ENCODE results near the gene LRRFIP1.
"Not testable (repeated sequence)": the region's sequence is repeated elsewhere in the genome, so short reads cannot be mapped to it uniquely, and the experiment has no call there.

Gene LRRFIP1

GRCh38 chr2:237596520-237597195 lies 30.7 kb upstream of the LRRFIP1 start:
- DNase-seq (ENCODE audit: low spot score) = no peak

DNA sequence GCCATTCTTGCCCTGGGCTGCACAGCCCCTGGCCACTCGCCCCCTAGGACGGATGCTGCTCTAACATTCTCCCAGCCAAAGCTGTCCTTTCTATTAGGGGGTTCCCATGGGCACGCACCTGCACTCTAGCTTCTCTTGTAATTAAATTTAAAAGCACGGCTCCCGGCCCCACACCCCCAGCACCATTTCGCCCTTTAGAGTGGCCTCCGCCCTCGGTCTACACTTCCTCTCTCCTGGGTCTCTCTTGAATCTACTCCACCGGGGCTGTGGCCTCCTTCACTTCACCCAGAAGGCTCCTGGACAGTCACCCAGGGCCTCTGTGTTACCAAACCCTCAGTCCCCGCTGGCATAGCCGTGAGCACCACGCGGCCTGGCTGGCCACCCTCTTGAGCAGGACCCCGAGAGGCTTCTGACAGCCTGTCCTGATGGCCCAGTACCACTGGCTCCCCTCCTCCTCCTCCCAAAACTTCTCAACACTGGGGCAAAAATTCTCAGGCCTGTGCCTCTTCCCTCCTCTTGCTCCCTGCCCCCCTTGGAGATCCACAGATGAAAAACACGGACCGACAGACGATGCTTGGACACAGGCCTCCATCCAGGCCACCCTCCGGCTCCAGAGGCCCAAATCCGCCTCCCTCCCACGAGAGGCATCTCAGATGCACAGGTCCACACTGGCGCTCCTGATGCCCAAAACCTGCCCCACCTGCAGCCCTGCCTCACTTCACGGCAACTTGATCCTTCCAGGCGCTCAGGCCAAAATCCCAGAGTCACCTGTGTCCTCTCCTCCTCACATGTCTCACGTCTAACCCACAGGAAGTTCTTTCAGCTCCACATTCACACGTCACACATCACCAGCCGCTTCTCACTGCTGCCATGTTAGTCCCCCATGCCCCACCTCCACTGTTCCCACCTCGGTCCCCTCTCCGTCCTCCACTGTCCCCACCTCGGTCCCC lies 29.9 kb upstream of the LRRFIP1 start:
- DNase-seq (ENCODE audit: low spot score) = no peak

DNA sequence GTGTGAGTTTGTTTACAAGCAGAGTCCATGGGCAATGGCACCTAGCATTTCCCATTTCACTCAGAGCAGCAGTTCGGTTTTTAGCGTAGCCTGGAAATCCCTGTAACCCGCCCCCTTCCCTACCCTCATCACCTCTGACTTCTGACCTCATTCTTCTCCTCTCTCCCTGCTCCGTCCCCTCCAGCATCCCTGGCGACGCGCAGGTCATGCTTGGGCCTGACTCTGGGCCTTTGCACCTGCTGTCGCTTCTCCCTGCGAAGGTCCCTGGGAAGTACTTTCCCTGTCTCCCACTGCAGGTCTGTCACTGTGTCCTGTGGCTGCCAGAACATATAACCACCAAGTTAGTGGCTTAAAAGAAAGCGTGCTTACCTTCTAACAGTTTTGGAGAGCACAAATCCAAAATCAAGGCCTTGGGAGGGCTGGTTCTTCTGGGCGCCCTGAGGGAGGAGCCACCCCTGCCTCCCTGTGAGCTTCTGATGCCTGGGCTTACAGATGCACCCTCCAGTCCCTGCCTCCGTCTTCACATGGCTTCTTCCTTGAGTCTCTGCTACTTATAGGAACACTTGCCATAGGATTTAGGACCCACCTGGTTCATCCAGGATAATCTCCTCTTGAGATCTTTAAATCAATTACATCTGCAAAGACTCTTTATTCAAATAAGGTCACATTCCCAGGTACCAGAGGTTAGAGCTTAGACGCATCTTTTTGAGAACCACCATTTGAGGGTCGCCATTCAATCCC lies 28.7 kb upstream of the LRRFIP1 start:
- DNase-seq (ENCODE audit: low spot score) = no peak

DNA sequence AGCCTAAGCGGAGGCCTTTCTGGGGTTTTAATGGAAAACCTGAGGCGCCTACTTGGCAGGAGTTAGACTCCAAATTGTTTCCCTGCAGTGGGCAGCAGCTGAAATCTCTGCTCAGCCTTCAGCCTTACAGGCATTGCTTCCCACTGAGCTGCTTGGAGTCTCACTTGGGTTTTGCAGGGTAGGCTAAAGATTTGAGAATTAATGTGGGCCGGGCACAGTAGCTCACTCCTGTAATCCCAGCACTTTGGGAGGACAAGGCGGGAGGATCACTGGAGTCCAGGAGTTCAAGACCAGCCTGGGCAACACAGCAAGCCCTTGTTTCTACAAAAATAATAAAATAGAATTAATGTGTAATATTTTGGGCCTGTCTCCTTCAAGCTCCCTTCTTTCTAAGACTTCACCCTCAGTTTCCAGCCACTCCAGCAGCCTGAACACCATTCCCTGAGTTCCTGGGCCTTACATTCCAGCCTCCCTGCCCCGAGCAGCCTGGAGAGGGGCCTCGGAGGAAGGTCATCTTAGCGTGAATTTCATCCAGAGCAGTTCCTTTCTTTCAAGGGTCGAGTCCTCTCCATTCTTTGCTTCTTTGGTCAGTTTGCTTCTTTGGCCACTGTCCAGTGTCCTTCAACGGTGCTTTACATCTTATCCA lies 27.8 kb upstream of the LRRFIP1 start:
- DNase-seq (ENCODE audit: low spot score) = no peak

DNA sequence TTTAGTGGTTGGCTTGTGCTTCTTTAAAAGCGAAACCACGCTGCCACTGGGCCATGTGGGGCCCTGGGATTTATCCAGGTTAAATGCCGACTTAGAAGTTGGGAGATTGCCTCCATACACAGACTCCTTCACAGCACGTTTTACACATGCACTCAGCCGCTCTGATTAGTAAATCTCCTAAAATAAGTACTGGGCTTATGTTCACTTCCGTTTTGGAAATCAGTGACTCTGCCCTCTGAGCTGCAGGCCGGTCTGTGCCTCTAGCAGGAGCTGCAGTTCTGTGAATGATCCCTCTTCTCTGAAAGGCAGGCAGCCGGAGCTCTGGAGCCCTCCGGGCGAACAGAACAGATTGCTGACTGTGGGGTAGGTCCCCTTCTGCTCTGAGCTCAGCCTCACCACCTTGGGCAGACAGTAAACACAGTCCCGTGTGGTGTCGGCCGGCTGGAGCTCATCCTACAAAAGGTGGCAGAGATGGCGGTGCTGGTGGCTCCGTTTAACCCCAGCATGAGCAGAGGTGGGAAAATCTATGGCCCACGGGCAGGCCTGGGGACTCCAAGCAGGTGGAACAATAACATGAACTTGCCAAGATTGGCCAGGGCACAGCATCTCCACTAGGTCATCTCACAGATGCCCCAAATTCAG lies 27.1 kb upstream of the LRRFIP1 start:
- DNase-seq (ENCODE audit: low spot score) = no peak

- no peak for DNase-seq (ENCODE audit: low spot score)
These were observed 25.8 kb upstream of the LRRFIP1 start for GRCh38 chr2:237601453-237602116.

DNA sequence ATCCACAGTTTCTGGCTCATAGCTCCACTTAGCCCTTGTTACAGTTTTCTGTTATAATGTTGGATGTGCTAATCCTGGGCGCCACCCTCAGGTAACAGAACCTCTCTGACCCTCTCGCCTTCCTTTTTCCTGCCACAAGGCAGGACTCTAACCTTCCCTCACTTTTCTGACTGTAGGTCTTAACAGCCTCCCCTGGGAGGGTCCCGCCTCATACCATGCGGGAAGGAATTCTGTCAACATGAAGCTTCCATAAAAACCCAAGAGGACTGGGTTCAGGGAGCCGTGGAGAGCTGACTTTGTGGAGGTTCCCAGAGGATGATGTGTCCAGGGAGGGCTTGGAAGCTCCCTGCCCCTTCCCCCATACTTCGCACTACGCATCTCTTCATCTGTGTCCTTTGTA lies 25.0 kb upstream of the LRRFIP1 start:
- DNase-seq (ENCODE audit: low spot score) = no peak

GRCh38 chr2:237603049-237603717 lies 24.2 kb upstream of the LRRFIP1 start:
- no peak for DNase-seq (ENCODE audit: low spot score)

GRCh38 chr2:237603718-237604362 lies 23.5 kb upstream of the LRRFIP1 start:
- DNase-seq (ENCODE audit: low spot score) = peak; percentile 16

- no peak for DNase-seq (ENCODE audit: low spot score)
These were observed 23.0 kb upstream of the LRRFIP1 start for GRCh38 chr2:237604391-237604790.

GRCh38 chr2:237604960-237605359 lies 22.4 kb upstream of the LRRFIP1 start:
- no peak for DNase-seq (ENCODE audit: low spot score)

- not testable (repeated sequence) for DNase-seq (ENCODE audit: low spot score)
These were observed 20.9 kb upstream of the LRRFIP1 start for GRCh38 chr2:237606522-237606921.

DNA sequence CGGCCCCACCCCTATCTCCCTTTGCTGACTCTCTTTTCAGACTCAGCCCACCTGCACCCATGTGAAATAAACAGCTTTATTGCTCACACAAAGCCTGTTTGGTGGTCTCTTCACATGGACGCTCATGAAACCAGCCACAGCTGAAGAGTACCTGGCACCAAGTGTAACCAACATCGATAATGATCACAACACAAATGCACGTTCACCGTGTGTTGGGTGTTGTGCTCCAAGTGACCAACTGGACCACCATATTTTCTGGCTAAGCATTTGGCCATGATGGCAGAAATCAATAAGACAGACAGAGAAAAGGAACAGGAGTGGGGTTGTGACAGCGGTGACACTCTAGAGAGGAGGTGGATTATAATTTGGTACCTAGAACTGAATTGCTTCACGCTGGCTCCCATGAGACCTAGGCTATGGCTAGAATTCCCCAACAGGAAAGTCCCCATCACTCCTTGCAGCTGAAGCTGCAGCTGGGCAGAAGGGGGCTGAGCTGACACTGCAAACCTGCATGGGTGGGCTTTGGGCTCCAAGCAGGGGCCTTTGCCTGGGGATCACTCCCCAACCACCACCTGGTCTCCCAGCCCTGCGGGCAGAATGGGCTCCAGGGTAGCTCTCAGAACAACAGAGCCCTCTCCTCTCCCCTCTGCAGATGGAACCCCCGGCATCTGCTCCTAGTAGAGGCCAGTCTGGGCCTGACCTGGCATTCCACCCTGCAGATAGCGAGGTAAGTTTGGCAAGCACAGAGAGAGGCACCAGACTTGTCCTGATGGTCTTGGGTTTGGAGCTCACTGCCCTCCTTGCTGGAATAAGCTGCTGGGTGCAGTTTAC lies 14.6 kb upstream of the LRRFIP1 start:
- DNase-seq (ENCODE audit: low spot score) = no peak

DNA sequence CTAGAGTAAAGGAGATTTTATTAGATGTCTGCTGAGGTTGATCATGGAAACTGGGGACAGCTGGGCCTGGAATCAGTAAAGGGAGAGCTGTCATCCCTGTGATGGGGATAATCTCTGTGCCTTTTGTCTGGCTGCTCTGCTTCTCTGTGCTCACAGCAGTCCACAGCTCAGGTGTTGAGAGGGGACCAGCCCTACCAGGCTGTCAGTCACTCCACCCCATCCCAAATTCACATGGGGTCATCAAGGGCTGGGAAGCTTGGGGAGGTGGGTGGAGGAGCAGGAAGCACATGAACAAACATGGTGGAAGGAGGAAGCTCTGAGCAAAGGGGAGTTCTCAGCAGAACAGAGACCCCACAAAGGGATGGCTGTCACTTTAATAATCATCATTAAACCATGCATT lies 13.7 kb upstream of the LRRFIP1 start:
- no peak for DNase-seq (ENCODE audit: low spot score)

DNA sequence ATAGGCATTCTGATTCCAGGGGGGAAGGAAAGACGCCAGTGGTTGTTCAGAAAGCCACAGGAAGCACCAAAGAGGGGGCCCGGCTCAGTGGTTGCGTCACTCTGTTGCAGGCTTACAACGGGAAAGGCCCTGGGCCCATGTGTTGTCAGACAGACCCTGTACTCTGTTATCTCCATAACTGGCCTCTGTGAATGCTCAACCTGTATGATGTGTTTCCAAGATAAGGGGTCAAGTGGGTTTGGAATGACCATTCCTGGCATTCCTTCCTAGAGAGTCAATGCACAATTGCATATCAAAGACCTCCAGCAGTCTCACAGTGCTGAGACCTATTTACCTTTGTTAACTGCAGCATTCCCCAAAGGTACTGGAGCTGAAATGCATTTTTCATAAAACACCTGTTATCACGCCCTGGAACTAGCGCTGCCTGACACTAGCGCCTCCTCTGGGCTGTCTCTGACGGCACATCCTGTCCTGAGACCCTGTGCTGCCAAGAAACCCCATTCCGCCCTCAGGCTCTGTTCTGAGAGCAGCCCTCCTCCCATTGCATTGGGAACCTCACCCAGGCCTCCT lies 13.2 kb upstream of the LRRFIP1 start:
- DNase-seq (ENCODE audit: low spot score) = no peak

- no peak for DNase-seq (ENCODE audit: low spot score)
These were observed 11.6 kb upstream of the LRRFIP1 start for GRCh38 chr2:237615631-237616249.

DNA sequence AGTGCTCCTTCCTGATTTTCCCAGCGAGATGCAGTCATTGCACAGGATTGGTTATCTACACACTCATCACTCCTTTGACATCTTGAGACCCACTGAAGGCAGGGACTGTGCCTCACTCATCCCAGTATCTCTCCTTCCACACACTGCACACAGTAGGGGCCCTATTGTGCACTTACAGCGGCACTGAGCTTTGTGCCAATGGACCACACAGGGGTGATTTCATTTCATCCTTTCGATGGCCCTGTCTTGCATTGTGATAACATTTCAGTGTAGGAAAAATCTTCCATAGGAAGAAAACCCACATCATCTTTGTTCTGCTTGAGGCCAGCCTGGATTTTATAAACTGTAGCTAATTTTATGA lies 11.0 kb upstream of the LRRFIP1 start:
- DNase-seq (ENCODE audit: low spot score) = no peak

All from NAMALWA (cell line).